UCSD-AML1 (cell line): ENCODE data around the gene USP9Y.
"Not testable (repeated sequence)": the region's sequence is repeated elsewhere in the genome, so short reads cannot be mapped to it uniquely, and the experiment has no call there.

Source experiments
- DNase-seq: peaks from one replicate; lab custom pipeline; 2025; ENCODE audit not compliant: unreplicated experiment; lab: John Stamatoyannopoulos, UW

USP9Y gene

DNA sequence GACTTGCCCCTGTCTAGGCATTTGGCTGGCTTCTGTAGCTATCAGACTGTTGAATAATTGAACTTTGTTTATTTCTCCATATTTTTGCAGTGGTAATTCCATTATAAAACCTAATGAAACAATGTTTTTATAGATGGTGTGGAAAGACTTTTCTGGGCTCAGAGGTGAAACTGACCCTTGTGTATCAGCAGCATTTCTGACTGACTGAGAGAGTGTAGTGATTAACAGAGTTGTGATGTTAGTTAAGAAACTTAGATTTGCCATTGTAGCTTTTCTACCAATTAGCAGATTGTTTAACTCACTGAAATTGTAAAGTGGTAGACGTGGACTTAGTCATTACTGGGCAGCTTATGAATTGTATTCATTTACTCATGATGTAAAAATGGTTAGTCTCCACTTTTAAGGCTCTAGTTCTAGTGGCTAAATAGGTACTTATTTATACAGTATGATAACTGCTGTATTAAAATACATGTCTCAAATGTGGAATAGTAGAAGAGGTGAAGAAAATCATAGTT is at the start of gene USP9Y:
Gene USP9Y, plus strand, starts transcription at position 51 of the 515 bp plus-strand sequence. CDS start 8,217 bp downstream, outside the sequence.
- DNase-seq = no peak

DNA sequence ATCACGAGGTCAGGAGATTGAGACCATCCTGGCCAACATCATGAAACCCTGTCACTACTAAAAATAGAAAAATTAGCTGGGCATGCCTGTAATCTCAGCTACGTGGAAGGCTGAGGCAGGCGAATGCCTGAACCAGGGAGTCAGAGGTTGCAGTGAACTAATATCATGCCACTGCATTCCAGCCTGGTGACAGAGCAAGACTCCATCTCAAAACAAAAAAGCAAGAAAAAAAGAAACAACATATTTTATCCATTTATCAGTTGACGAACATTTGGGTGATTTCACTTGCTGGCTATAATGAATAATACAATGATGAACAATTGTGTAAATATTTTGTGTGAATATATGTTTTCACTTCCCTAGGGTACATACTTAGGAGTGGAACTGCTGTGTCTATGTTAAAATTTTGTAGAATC is 49.4 kb upstream of the USP9Y start:
- no peak for DNase-seq

DNA sequence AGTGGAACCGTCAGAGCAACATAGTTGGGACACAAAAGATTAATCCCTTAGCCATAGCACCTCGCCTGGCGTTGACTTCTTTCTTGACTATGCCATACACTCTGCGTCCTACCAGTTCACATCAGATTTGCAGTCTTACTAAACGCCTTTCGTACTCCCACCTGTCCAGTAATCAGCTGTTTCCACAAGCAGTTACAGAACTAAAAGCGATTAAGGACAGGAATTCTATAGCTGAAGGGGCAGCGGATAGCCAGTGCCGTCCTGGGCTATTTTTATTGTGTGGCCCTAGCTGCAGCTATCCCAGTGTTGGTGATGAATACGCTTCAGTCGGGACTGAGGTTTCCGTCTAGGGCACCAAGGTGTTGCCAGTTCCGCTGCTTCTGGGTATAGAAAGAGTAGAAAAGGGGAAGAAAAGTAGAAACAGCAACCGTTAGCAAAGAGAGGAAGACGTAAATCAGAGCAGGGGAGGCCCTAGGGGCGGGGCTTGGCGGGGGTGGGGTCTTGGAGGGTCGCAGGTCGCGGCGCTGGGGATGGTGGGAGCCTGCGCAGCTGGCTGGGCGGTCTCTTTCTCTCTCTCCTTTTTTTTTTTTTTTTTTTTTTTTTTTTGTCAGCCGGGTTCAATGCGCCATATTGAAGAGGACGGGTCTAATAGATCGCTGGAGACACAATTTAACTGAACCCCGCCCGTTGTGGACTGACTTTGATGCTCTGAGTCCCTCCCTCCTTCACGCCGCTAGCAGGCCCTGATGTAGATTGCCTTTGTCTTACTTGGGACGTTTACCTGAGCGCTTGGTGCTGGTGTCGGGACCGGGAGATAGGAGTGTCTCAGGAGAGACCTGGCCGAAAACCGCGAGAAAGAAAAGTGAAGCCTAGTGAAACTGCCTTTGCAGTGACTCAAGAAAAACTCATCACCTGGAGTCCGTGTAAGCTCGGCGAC is 39.0 kb upstream of the USP9Y start:
- no peak for DNase-seq

DNA sequence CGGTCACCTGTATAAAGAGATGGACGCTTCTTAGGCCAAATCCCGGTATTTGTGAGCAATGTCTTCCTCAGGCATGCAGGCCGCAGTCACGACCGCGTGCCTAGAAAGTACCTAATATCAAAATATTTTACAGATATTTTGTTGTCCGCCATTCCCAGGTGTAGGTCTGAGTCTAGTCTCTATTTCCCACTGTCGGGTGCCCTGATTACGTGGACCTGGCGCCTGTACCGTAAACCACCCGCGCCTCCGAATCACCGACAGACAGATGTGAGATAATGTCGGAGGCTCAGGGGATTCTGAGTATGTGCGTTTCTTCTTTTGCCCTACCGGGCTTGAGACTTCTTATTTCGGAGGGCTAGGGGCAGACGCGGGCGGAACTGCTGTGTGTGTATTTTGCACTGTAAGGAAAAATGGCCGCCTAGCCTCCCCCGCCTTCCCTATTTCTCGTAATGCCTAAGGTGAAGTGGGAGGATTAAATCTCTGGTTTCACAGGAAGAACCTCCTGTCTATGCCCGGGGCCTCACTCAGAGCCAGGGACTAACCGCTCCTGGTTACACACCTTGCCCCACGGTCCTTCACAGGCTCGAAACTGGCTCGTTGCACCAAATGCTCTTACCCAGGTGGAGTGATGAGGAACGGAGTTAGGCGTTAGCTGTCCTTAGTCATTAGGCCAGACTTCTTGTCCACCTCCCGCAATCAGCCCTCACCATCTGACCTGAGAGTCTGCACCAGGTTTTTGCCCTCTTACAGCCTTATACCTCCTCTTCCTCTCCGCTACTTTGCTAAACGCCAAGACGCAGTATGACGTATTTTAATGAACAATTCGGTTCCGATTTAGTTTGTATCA is 38.1 kb upstream of the USP9Y start:
- no peak for DNase-seq

DNA sequence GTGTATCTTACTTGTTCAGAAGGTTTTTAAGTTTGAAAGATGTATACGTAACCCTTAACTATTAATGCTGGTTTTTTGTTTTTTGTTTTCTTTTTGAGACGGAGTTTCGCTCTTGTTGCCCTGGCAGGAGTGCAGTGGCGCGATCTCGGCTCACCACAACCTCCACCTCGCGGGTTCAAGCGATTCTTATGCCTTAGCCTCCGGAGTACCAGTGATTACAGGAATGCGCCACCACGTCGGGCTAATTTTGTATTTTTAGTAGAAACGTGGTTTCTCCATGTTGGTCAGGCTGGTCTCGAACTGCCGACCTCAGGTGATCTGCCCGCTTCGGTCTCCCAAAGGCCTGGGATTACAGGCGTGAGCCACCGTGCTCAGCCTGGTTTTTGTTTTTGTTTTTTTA is 37.2 kb upstream of the USP9Y start:
- not testable (repeated sequence) for DNase-seq

DNA sequence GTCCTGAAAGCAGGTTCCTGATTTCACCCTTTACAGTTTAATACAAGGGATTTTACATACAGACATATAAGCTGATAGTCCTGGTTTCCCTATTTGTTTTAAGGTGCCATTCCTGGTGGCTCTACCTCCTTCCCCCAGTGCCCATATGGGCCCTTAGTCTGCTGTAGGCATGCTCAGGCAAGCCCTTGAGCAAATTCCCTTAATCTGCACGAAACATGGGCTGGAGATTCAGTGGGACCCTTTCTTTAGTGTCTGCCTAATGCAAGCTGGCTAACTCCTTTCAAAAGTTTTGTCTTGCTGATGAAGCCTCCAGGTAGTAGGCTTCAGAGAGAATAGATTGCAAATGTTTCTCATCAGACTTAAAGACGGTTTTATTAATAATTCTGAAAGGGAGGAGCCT is 22.9 kb upstream of the USP9Y start:
- DNase-seq = no peak

DNA sequence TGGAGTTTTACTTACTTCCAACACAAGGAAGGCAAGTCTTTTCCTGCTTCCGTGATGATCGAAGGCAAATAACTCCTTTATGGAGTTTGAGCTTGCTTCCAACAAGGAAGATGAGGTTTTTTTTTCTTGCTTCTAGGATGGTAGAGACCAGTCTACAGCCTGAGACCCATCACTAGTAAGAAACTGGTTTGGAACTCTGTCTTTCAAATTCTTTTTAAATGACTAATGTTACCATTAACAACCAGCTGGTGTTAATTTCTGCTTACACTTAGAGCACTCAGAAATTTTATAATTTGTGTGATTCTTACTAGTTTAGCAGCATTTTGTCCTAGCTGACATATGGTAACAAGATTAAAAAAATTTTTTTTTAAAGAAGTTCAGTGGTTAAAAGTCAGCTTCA is 19.5 kb upstream of the USP9Y start:
- no peak for DNase-seq

GRCh38 chrY:12688337-12688736 is 12.7 kb upstream of the USP9Y start:
- no peak for DNase-seq

- no peak for DNase-seq
Measured at GRCh38 chrY:12700087-12700486, 944 bp upstream of the USP9Y start.

GRCh38 chrY:12702174-12702573 is 1.1 kb downstream of the USP9Y start:
- no peak for DNase-seq

DNA sequence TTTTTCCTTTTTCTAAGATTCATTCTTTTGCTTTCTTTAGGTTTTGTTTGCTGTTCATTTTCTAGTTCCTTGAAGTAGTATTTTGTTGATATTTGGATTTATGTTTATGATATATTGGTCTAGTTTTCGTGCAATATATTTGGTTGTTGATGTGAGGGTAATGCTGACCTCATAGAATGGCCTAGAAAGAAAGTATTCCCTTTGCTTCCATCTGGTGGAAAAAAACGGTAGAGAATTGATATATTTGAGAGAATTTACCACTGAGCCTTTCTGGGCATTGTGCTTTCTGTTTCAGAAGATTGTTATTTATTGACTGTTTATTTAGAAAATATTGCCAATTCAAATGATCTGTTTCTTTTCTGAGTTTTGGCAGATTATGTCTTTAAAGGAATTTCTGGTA is 9.4 kb downstream of the USP9Y start:
- DNase-seq = no peak

DNA sequence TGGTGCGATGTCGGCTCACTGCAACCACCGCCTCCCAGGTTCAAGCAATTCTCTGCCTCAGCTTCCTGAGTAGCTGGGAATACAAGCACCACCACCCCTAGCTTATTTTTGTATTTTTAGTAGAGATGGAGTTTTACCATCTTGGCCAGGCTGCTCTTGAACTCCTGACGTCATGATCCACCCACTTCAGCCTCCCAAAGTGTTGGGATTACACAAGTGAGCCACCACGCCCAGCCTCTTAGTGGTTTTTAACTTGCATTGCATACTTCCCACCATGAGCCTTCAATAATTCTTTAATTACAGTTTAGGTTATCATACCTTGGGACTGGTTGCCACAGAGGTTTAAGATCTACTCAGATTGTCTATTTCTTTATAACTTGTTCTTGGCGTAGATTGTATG is 14.3 kb downstream of the USP9Y start:
- DNase-seq = no peak

DNA sequence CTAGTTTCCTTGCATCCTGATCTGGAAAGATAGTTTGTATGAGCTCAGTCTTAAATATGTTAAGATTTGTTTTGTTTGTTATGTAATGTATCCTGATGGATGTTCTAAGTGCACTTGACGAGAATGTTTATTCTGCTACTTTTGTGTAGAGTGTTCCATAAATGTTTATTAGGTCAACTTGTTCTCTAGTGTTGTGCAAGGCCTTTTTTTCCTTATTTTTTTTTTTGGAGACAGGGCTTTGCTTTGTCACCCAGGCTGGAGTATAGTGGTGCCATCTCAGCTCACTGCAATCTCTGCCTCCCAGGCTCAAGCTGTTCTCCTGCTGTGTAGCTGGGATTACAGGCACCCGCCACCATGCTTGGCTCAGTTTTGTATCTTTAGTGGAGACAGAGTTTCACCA is 28.7 kb downstream of the USP9Y start:
- no peak for DNase-seq

- DNase-seq = no peak
Measured at GRCh38 chrY:12733625-12734024, 32.6 kb downstream of the USP9Y start.

DNA sequence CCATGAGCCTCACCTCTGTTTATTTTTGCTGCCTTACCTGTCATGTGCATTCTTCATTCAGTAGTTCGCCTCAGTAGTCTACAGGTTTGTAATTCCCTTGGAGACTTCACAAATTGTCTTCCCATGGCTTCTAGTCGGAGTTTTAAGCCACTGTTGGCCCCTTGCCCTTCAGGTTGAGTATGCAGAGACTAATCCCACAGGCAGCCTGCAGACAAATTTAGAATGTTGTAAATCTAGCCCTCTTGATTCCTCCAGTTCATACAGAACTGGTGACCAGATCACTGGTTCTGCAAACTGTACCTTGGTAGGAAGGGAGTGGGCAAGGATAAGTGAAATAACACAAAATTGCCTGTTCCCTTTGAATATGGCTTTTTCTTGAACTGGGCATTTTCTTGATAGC is 33.0 kb downstream of the USP9Y start:
- DNase-seq = no peak

DNA sequence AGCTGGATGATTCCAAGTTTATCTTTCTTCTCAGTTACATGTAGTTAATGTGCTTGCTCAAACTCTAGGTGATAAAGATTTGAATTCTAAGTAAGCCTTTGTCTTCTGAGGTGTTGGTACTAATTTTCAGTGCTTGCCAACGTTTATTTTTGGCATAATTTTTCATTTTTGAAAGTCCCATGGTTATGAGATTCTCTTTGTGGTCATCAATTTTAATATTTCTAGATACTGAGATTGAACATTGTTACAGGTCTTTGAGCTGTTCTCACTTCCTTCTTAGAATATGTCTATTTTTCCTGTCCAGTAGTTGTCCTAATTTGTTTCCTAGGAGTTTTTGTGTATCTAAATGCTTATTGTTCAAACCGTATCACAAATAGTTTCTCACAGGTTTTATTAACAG is 40.4 kb downstream of the USP9Y start:
- no peak for DNase-seq

DNA sequence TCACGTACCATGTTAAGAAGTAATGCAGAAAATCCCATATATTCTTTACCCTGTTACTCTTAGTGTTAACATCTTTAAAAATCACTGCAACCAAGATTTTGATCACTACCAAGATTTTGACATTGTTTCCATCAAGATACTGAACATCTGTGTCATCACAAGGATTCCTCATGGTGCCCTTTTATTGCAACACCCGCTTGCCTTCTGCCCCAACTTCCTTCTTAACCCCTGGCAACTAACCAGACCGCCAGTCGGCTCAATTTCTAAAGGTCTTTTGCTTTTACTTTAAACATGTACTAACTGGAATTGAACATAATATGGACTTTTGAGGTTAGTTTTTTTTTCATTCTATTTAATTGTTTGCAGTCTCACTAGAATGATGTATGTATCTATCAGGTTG is 41.7 kb downstream of the USP9Y start:
- no peak for DNase-seq

DNA sequence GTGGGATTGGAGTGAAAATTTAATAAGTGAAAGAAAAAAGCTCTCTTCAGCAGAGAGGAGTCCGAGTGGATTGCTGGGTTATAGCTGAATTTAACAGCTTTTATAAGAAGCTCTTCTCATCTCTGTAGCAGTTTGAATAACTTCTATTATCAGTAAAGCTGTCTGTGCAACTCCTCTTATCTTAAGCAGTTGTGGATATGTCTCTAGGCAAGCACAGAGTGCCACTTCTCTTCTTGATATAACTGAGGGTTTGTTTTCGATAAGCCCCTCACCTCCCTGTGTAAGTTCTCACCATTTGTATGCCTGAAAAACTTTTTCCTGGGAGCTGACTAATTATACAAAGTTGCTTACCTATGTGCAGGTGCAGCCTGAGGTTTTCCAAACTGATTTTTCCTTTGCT is 43.1 kb downstream of the USP9Y start:
- no peak for DNase-seq

DNA sequence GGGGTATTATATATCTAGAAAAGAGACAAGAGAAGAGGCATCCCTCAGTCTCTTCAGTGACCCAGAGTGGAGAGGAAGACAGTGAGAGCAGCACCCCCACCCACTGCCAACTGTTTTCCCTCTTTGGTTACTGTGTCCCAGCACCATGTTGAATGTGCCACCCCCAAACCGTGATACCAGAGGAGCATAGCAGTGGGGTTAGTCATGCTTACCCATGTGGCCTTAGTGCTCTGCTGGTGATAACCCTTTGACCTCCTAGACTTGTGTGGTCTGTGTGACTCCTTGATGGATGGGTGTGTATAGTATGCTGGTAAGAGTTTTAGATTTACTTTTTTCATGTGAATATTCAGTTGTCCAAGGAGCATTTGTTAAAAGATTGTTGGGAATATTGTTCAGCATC is 48.3 kb downstream of the USP9Y start:
- no peak for DNase-seq

GRCh38 chrY:12752856-12753255 is 51.8 kb downstream of the USP9Y start:
- DNase-seq = no peak

DNA sequence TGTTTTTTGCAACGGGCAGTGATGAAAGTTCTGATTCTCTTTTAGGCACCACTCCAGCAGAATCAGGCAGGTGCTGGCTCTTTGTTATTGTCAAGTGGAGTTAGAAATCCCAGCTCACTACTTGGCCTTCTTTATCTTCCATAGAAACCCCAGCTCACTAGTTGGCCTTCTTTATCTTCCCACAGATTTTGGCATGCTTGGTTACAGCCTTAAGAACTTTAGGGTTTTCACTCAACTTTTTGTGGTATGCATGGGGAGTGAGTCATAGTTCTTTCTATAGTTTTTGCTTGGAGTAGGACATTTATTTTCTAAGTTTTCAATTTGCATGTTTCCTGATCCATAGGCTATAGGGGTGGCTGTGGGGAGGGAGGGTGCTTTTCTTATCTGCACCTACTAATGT is 55.0 kb downstream of the USP9Y start:
- DNase-seq = no peak

GRCh38 chrY:12765976-12766375 is 64.9 kb downstream of the USP9Y start:
- no peak for DNase-seq
